CD8-positive, alpha-beta memory T cell (primary cell): ENCODE measurements around the gene SFXN2. TPM values are rescaled to one million over a fixed set of nuclear protein-coding genes. Genes with fewer than 3 reads are reported as not detected.
"Not testable (repeated sequence)": the region's sequence is repeated elsewhere in the genome, so short reads cannot be mapped to it uniquely, and the experiment has no call there.

Experiments used
- CTCF ChIA-PET: fragments of 350-600 bp; sonication (Branson Sonifier 250); formaldehyde crosslinking; loops from one replicate; lab custom pipeline; 2021; ENCODE audit warnings: antibody characterized with exemption; lab: Charles Lee
- POLR2A ChIA-PET: fragments of 350-600 bp; sonication (Branson Sonifier 250); formaldehyde crosslinking; loops from one replicate; lab custom pipeline; 2021; ENCODE audit warnings: antibody characterized with exemption; lab: Charles Lee
- DNase-seq, 5 donors: peaks; one replicate each; pipeline versions ENCODE4 v3.0.0 to v3.0.0-alpha.2; 2020 to 2022; ENCODE audit warnings: mixed read lengths in 1 of 5
- H3K27ac ChIP-seq: one replicate; pipeline ENCODE4 v1.7.0; 2013; ENCODE audit warnings: low read depth, mild to moderate bottlenecking, low read length, moderate library complexity
- H3K27me3 ChIP-seq: 2 replicates; pipeline ENCODE4 v1.7.0; 2013; ENCODE audit warnings: low read length, mild to moderate bottlenecking; ENCODE audit not compliant: insufficient read depth, poor library complexity, severe bottlenecking
- H3K36me3 ChIP-seq: 2 replicates; pipeline ENCODE4 v1.7.0; 2013; ENCODE audit warnings: mild to moderate bottlenecking, low read length, moderate library complexity; ENCODE audit not compliant: insufficient read depth
- H3K4me1 ChIP-seq: 2 replicates; pipeline ENCODE4 v1.7.0; 2013; ENCODE audit warnings: mild to moderate bottlenecking, low read length, moderate library complexity; ENCODE audit not compliant: insufficient read depth
- H3K4me3 ChIP-seq: 2 replicates; pipeline ENCODE4 v1.7.0; 2013; ENCODE audit warnings: mild to moderate bottlenecking, low read length
- H3K9me3 ChIP-seq: 2 replicates; pipeline ENCODE4 v1.7.0; 2013; ENCODE audit warnings: mild to moderate bottlenecking, low read length
- H3K27ac Mint-ChIP-seq, 8 donors: one replicate each; pipeline ENCODE4 v1.8.0; 2020 to 2021; ENCODE audit warnings: mixed read lengths in 8 of 8, mild to moderate bottlenecking in 6 of 8, inconsistent platforms in 3 of 8, moderate library complexity in 3 of 8
- H3K27me3 Mint-ChIP-seq, 2 donors: one replicate each; pipeline ENCODE4 v1.8.0; 2020 to 2021; ENCODE audit warnings: mixed read lengths in 2 of 2, mild to moderate bottlenecking in 1 of 2, moderate library complexity in 1 of 2
- H3K36me3 Mint-ChIP-seq, 3 donors: one replicate each; pipeline ENCODE4 v1.8.0; 2020 to 2021; ENCODE audit warnings: mixed read lengths in 3 of 3, inconsistent platforms in 1 of 3, mild to moderate bottlenecking in 1 of 3
- H3K4me1 Mint-ChIP-seq, 3 donors: one replicate each; pipeline ENCODE4 v1.8.0; 2020 to 2021; ENCODE audit warnings: mixed read lengths in 3 of 3, inconsistent platforms in 1 of 3, mild to moderate bottlenecking in 1 of 3
- H3K4me3 Mint-ChIP-seq, 7 donors: one replicate each; pipeline ENCODE4 v1.8.0; 2020 to 2021; ENCODE audit warnings: mixed read lengths in 7 of 7, mild to moderate bottlenecking in 6 of 7, moderate library complexity in 4 of 7, inconsistent platforms in 2 of 7
- H3K9me3 Mint-ChIP-seq, 5 donors: one replicate each; pipeline ENCODE4 v1.8.0; 2020 to 2022; ENCODE audit warnings: mixed read lengths in 5 of 5, mild to moderate bottlenecking in 3 of 5, moderate library complexity in 2 of 5, inconsistent platforms in 1 of 5
- polyA plus RNA-seq: library from polyadenylated mRNA; unstranded; fragments of 300-500 nt; fragmentation: Illumina TruSeq; gene quantifications from one replicate; pipeline ENCODE4 v1.2.3, GENCODE V29; 2021
- total RNA-seq, 2 experiments: library from RNA; stranded (reverse); gene quantifications; one replicate each; pipeline ENCODE4 v1.2.3, GENCODE V29; 2021

Gene SFXN2, protein sequence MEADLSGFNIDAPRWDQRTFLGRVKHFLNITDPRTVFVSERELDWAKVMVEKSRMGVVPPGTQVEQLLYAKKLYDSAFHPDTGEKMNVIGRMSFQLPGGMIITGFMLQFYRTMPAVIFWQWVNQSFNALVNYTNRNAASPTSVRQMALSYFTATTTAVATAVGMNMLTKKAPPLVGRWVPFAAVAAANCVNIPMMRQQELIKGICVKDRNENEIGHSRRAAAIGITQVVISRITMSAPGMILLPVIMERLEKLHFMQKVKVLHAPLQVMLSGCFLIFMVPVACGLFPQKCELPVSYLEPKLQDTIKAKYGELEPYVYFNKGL
- 10 to 100 TPM; 27.6 to 30.6 TPM for total RNA-seq
- polyA plus RNA-seq = 10.1 TPM

DNA sequence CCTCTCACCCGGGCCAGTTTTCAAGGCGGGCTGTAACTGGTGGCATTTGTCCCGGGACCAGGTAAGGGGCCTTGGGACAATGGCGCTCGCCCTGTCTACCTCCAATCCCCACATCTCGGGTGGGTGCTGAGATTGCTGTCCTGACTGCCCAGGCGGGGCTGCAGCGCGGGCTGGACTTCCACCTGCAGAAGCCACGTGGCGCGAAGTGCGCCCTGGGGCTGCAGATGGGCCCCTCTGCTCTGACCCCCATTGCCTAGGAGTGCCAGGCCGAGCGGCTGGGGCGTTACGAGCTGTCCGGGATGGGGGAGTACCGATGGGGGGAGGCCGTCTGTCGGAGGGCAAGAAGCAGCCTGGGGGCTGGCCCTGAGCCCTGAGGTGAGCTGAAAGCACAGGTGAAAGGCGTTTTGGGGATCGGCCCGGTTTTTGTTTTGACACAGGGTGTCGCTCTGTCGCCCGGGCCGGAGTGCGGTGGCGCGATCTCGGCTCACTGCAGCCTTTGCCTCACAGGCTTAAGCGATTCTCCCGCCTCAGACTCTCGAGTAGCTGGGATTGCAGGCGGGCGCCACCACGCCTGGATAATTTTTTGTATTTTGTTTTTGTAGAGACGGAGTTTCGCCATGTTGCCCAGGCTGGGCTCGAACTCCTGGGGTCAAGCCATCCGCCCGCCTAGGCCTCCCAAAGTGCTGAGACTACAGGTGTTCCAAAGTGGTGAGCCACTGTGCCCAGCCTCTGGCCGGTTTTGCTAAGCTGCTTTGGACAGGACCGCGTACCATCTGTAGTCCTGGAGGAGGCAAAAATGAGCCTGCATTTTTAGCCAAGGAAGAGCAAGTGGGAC lies at the start of gene SFXN2:
SFXN2 (plus strand) TSS at position 16 of the 835 bp plus-strand sequence. CDS start 12,001 bp downstream, outside the sequence.
- Mint-ChIP-seq H3K27me3 (no peaks in the 10 kb centered on the region), H3K4me1 (peaks cover 54 to 71% (median 69%) of the 10 kb centered on the region in 3 donors), H3K36me3 (peaks cover 0 to 33% (median 8%) of the 10 kb centered on the region in 3 donors), H3K27ac (peak within 1 kb of the TSS; percentile 88 to 98 (median 96)), H3K4me3 (peak within 1 kb of the TSS; percentile 85 to 97 (median 95)), H3K9me3 (no peaks in the 10 kb centered on the region)
- CTCF ChIA-PET = interaction anchor here (0.9 to 4.6 kb wide), 12 partner anchors 11 to 73 kb away, joined by 3 to 43 read pairs (median 5); partner anchors contain the start of genes TRIM8 and WBP1L
- no peaks in the 10 kb centered on the region for H3K36me3 ChIP-seq
- peak within 1 kb of the TSS; percentile 85 for H3K27ac ChIP-seq
- peak in 4 of 5 donors; percentile 27 to 72 (median 34) for DNase-seq
- no peaks in the 10 kb centered on the region for H3K9me3 ChIP-seq
- POLR2A ChIA-PET = interaction anchor here (0.5 to 3.3 kb wide), 7 partner anchors 17 to 93 kb away, joined by 3 to 62 read pairs (median 12); partner anchors contain the start of genes TRIM8 and WBP1L
- H3K4me3 ChIP-seq = peak within 1 kb of the TSS; percentile 93
- peaks cover 16% of the 10 kb centered on the region for H3K4me1 ChIP-seq
- no peaks in the 10 kb centered on the region for H3K27me3 ChIP-seq

DNA sequence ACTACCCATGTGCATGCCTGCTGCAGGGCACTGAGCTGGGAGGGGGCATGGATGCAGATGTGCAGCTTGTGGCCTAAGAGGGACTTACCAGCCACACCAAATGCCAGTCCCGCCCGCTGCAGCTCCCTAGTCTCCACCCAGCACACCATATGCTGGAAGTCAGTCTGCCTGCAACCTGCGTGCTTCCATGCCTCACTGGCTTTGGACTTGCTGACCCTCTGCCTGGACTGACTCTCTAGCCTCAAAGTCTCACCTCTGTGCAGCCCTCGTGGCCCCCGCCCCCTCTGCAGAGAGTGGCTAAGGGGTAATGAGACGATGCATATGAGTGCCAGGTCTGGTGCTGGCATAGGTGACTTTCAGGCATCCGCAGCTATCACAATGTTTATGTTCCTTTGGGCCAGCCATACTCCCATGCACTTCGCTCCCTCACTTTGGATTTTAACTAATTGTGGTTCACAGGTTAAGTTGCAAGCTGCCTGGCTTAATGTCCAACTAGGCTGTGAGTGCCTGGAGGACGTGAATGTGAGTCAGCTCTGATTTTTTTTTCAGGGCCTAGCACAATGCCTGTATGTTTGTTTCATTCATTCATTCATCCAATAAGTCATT lies 48.4 kb upstream of the SFXN2 start:
- POLR2A ChIA-PET = no interaction called here
- H3K36me3 Mint-ChIP-seq = no peaks in the 10 kb centered on the region

DNA sequence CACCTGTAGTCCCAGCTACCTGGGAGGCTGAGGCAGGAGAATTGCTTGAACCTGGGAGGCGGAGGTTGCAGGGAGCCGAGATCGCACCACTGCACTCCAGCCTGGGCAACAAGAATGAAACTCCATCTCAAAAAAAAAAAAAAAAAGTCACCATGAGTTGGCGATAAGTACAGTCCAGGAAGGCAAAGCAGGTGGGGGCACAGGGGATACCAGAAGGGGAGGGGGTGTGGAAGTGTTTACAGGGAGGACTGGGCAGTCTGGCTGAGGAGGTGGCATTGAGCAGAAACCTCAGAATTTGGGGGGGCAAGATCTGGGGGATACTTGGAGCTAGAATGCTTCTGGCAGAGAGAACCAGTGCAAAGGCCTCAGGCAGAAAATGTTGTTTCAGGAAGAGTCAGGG lies 47.0 kb upstream of the SFXN2 start:
- H3K9me3 ChIP-seq, H3K27me3 Mint-ChIP-seq, H3K4me3 Mint-ChIP-seq, H3K36me3 ChIP-seq, H3K4me3 ChIP-seq, H3K36me3 Mint-ChIP-seq, CTCF ChIA-PET, H3K27ac ChIP-seq, H3K4me1 ChIP-seq, POLR2A ChIA-PET, H3K27me3 ChIP-seq, H3K9me3 Mint-ChIP-seq, DNase-seq: not testable (repeated sequence)
- Mint-ChIP-seq H3K27ac (peak overlapping the region in 1 of 8 donors; percentile 26), H3K4me1 (peaks cover 9 to 19% (median 14%) of the 10 kb centered on the region in 3 donors)

More for the DNA sequence above, 48.4 kb upstream of the SFXN2 start:
- peak overlapping the region in 2 of 8 donors; percentile 29 to 33 for H3K27ac Mint-ChIP-seq
- peaks cover 16 to 28% (median 23%) of the 10 kb centered on the region in 3 donors for H3K4me1 Mint-ChIP-seq
- Histone ChIP-seq H3K9me3 (no peaks in the 10 kb centered on the region), H3K27ac (no peak overlapping the region), H3K36me3 (no peaks in the 10 kb centered on the region), H3K4me1 (peaks cover 19% of the 10 kb centered on the region), H3K27me3 (no peaks in the 10 kb centered on the region), H3K4me3 (no peak overlapping the region)
- H3K9me3 Mint-ChIP-seq = no peaks in the 10 kb centered on the region
- CTCF ChIA-PET = interaction anchor here (0.7 to 1.1 kb wide), 4 partner anchors 10 to 20 kb away, joined by 3 to 5 read pairs (median 4); no protein-coding TSS in a partner anchor
- DNase-seq = no peak
- H3K27me3 Mint-ChIP-seq = no peaks in the 10 kb centered on the region
- H3K4me3 Mint-ChIP-seq = no peak overlapping the region

DNA sequence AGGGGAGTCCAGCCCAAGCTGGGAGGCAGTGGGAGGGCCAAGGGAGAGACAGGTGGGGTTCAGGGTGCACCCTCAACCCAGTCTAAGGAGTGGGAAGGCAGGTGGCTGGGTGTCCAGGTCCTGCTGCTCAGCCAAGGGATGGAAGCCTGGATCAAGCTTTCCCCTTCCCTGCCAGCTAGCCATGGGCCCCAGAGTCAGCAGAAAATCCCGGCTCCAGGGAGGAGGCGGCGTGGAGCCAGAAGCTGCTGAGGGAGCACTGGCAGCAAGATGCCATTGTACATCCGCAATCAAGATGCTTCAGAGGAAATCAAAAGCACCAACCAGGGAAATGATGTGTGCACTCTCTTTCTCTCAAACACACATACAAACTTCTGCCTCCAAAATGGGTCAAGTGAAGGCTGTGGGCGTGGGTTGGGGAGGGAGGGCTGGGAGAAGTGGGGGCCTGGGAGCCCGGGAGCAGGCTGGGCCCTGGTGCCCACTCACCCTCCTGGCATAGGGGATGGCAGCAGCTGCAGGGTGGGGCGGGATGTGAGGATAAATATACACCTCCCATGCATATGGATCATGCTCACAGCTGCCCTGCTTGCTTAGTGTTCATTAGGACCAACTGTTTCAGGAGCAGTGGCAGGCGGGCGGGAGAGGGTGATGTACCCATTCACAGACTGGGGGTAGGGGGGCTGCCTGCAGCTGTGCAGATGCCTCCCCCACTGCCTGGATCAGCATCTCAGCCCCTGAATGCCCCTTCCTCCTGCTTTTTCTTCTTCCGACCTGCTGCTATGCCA lies 45.9 kb upstream of the SFXN2 start:
- CTCF ChIA-PET = interaction anchor here (0.6 to 3.6 kb wide), 3 partner anchors 9 to 48 kb away, joined by 3 to 23 read pairs (median 8); partner anchors contain the start of gene TRIM8
- H3K4me1 Mint-ChIP-seq = peaks cover 16 to 29% (median 18%) of the 10 kb centered on the region in 3 donors
- POLR2A ChIA-PET = interaction anchor here (1.4 kb wide), 1 partner anchor 10 kb away, joined by 3 read pairs; no protein-coding TSS in a partner anchor

DNA sequence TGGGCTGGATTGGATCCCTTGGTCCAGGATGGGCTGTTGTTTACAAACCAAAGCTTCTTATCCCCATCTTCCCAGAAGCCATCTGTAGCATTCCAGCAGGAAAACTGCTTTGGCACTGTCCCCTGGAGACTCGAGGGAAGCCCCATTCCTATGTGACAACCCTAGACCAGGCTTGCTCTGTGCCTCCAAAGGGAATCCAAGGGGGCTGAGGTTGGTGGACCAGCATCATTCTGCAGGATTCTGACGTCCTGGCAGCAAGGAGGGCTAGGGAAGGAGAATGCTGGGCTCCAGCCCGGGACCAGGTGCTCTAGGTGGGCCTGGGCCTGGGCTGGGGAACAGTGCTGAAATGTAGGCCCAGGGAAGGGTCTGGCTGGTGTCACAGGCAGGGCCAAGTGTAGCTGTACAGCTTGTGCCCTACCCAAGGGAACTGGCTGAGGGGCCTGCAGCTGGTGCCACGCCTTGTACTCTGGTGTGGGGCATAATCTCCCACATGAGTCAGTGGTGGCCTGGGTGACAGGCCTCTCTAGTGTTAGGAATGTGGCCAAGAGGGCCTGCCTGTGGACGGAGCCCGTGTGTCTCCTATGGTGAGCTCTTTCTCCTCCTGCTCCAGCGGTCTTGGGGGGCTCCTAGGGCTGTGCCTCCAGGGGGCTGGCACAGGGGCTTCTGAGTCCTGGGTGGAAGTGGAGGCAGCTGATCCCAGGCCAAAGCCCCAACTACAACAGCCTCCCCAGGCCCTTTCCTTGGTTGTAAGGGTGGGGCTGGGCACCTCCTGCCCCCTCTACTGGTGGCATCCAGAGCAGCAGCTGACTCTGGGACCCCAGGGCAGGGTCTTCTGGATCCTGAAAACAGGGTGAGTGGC lies 45.0 kb upstream of the SFXN2 start:
- peak overlapping the region in 4 of 8 donors; percentile 39 to 84 (median 59) for H3K27ac Mint-ChIP-seq
- CTCF ChIA-PET = interaction anchor here (1.0 to 3.6 kb wide), 9 partner anchors 8 to 46 kb away, joined by 3 to 23 read pairs (median 7); partner anchors contain the start of genes ARL3, SFXN2 and TRIM8
- no peaks in the 10 kb centered on the region for H3K27me3 ChIP-seq

More for the DNA sequence above, 45.9 kb upstream of the SFXN2 start:
- Histone ChIP-seq H3K4me3 (no peak overlapping the region), H3K27me3 (no peaks in the 10 kb centered on the region), H3K36me3 (no peaks in the 10 kb centered on the region), H3K27ac (no peak overlapping the region), H3K9me3 (no peaks in the 10 kb centered on the region), H3K4me1 (peaks cover 14% of the 10 kb centered on the region)
- Mint-ChIP-seq H3K27ac (peak overlapping the region in 6 of 8 donors; percentile 28 to 84 (median 54)), H3K9me3 (no peaks in the 10 kb centered on the region), H3K27me3 (no peaks in the 10 kb centered on the region), H3K36me3 (no peaks in the 10 kb centered on the region), H3K4me3 (no peak overlapping the region)
- peak in 1 of 5 donors; percentile 8 for DNase-seq

DNA sequence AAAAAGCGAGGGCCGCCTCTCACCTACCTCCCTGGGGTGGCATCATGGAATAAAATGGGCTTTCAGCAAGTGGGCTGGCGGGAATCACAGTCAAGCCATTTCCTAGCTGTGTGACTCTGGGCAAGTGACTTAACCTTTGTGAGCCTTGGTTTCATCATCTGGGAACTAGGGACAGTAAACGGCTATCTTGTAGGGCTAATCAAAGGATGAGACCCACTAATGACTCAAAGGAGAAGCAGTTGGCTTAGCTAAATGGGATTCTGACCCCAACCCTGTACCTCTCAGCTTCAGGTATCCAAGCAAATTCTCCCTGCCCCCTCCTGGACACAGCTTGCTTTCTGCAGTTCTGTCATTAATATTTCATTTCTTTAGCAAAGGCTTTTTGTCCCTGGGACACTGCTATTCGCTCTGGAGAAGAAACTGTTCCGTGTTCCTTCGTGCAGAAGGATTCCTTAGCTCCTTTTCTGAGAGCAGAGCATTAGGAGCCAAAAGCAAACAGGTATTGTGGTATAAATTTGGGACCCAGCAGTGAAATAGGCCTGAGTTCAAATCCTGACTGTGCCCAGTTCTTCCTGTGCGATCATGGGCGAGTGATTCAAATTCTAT lies 44.3 kb upstream of the SFXN2 start:
- Mint-ChIP-seq H3K9me3 (no peaks in the 10 kb centered on the region), H3K4me1 (peaks cover 31 to 46% (median 35%) of the 10 kb centered on the region in 3 donors), H3K27me3 (no peaks in the 10 kb centered on the region), H3K4me3 (peak overlapping the region in 1 of 7 donors; percentile 9), H3K27ac (peak overlapping the region in 5 of 8 donors; percentile 39 to 55 (median 50)), H3K36me3 (no peaks in the 10 kb centered on the region)
- POLR2A ChIA-PET = interaction anchor here (0.5 to 2.0 kb wide), 6 partner anchors 9 to 71 kb away, joined by 3 to 20 read pairs (median 4); partner anchors contain the start of genes ARL3 and TRIM8
- peak in 1 of 5 donors; percentile 21 for DNase-seq
- Histone ChIP-seq H3K4me1 (peaks cover 28% of the 10 kb centered on the region), H3K27ac (no peak overlapping the region), H3K4me3 (no peak overlapping the region), H3K36me3 (no peaks in the 10 kb centered on the region), H3K9me3 (no peaks in the 10 kb centered on the region), H3K27me3 (no peaks in the 10 kb centered on the region)
- CTCF ChIA-PET = interaction anchor here (1.0 to 3.6 kb wide), 10 partner anchors 8 to 45 kb away, joined by 3 to 23 read pairs (median 6); partner anchors contain the start of genes ARL3, SFXN2 and TRIM8

More for the DNA sequence above, 45.0 kb upstream of the SFXN2 start:
- H3K4me3 Mint-ChIP-seq = no peak overlapping the region
- Histone ChIP-seq H3K27ac (no peak overlapping the region), H3K4me1 (peaks cover 21% of the 10 kb centered on the region), H3K4me3 (no peak overlapping the region), H3K9me3 (no peaks in the 10 kb centered on the region), H3K36me3 (no peaks in the 10 kb centered on the region)
- POLR2A ChIA-PET = interaction anchor here (0.9 to 1.7 kb wide), 3 partner anchors 11 to 45 kb away, joined by 3 to 20 read pairs (median 4); partner anchors contain the start of gene ARL3
- H3K9me3 Mint-ChIP-seq = no peaks in the 10 kb centered on the region
- H3K4me1 Mint-ChIP-seq = peaks cover 24 to 39% (median 27%) of the 10 kb centered on the region in 3 donors
- no peaks in the 10 kb centered on the region for H3K36me3 Mint-ChIP-seq
- no peaks in the 10 kb centered on the region for H3K27me3 Mint-ChIP-seq
- peak in 1 of 5 donors; percentile 42 for DNase-seq
